A673 (cell line): ENCODE results near the gene EPO. TPM values are rescaled to one million over a fixed set of nuclear protein-coding genes. Genes with fewer than 3 reads are reported as not detected.
A peak's percentile ranks its signal among the peaks of the same experiment; 100 is the strongest.

ENCODE experiments used
- BruUV-seq: library from RNA; stranded (reverse); fragments of 400-500 nt; replicated peaks from 2 replicates; lab custom pipeline; 2021; lab: Mats Ljungman, UMichigan
- CTCF ChIA-PET: fragments of 300-600 bp; sonication (Branson Sonifier 250); formaldehyde crosslinking; loops from one replicate; lab custom pipeline; 2022; ENCODE audit warnings: antibody characterized with exemption; lab: Charles Lee
- POLR2A ChIA-PET: fragments of 300-600 bp; sonication (Branson Sonifier 250); formaldehyde crosslinking; loops from one replicate; lab custom pipeline; 2022; ENCODE audit warnings: antibody characterized with exemption; ENCODE audit not compliant: low non-redundant PET; lab: Charles Lee
- DNase-seq: peaks from one replicate; pipeline ENCODE4 v3.0.0-alpha.2; 2015; ENCODE audit warnings: low spot score
- H3K27ac ChIP-seq: fragments of 200-600 bp; sonication (generic); 2 replicates; pipeline ENCODE4 v1.5.1; 2016; ENCODE audit warnings: mixed run types, low read depth, mild to moderate bottlenecking, mixed read lengths, antibody characterized with exemption, low read length; ENCODE audit not compliant: poor library complexity, severe bottlenecking
- H3K27me3 ChIP-seq: fragments of 200-600 bp; sonication (generic); replicated peaks from 2 replicates; pipeline ENCODE4 v1.6.1; 2017; ENCODE audit warnings: mixed run types, low read depth, mild to moderate bottlenecking, mixed read lengths, antibody characterized with exemption, low read length; ENCODE audit not compliant: insufficient read depth, poor library complexity
- H3K36me3 ChIP-seq: fragments of 200-600 bp; sonication (generic); 2 replicates; pipeline ENCODE4 v1.6.1; 2016; ENCODE audit warnings: mixed run types, mild to moderate bottlenecking, mixed read lengths, antibody characterized with exemption, low read length; ENCODE audit not compliant: insufficient read depth, poor library complexity, severe bottlenecking
- H3K4me1 ChIP-seq: fragments of 200-600 bp; sonication (generic); 2 replicates; pipeline ENCODE4 v1.6.1; 2017; ENCODE audit warnings: mixed run types, mild to moderate bottlenecking, mixed read lengths, antibody characterized with exemption, low read length; ENCODE audit not compliant: insufficient read depth, poor library complexity, severe bottlenecking
- H3K4me3 ChIP-seq: fragments of 200-600 bp; sonication (generic); 2 replicates; pipeline ENCODE4 v1.5.1; 2016; ENCODE audit warnings: low read depth, mixed run types, mild to moderate bottlenecking, mixed read lengths, low read length; ENCODE audit not compliant: poor library complexity, severe bottlenecking
- H3K9me3 ChIP-seq: fragments of 200-600 bp; sonication (generic); 2 replicates; pipeline ENCODE4 v1.6.1; 2016; ENCODE audit warnings: mixed run types, low read depth, mild to moderate bottlenecking, mixed read lengths, antibody characterized with exemption, low read length; ENCODE audit not compliant: poor library complexity, severe bottlenecking
- CTCF ChIP-seq: fragments of 300-800, 200-600 bp; sonication (generic); conservative IDR thresholded peaks from 2 replicates; pipeline ENCODE4 v1.5.1; 2017; ENCODE audit warnings: low read depth, mild to moderate bottlenecking, antibody characterized with exemption, low read length, moderate library complexity, mixed read lengths
- EZH2 ChIP-seq: fragments of 200-600 bp; sonication (generic); IDR thresholded peaks from 2 replicates; pipeline ENCODE4 v1.6.1; 2017; ENCODE audit warnings: borderline replicate concordance, low read depth, mild to moderate bottlenecking, mixed read lengths, antibody characterized with exemption, low read length; ENCODE audit not compliant: poor library complexity, severe bottlenecking
- intact Hi-C: fragments of 100-400 bp; cut with micrococcal nuclease; formaldehyde crosslinking; loops from one replicate; pipeline ENCODE4 v1.10.0; 2022; ENCODE audit not compliant: unreplicated experiment
- total RNA-seq: library from RNA; stranded (reverse); gene quantifications from 2 replicates; pipeline ENCODE4 v1.2.3, GENCODE V29; 2021

Gene EPO
- total RNA-seq, 1 experiment from 2014 or later: 0.21 TPM

GRCh38 chr7:100675581-100676350 is 44.5 kb upstream of the EPO start:
- Histone ChIP-seq H3K9me3 (no peaks in the 10 kb centered on the region), H3K27ac (peak overlapping the region; percentile 48), H3K4me1 (peaks cover 8% of the 10 kb centered on the region), H3K27me3 (no peaks in the 10 kb centered on the region), H3K4me3 (peak overlapping the region; percentile 98), H3K36me3 (peaks cover 39% of the 10 kb centered on the region)
- BruUV-seq: no TSS peak
- peak; percentile 83 for DNase-seq
- intact Hi-C loops: loop anchor here (10.0 kb wide), 1 partner anchor 91 kb away; the partner anchor contains the start of genes FBXO24 and LRCH4
- ChIA-PET CTCF (interaction anchor here (0.7 kb wide), 1 partner anchor 49 kb away, joined by 6 read pairs; no protein-coding TSS in a partner anchor), POLR2A (no interaction called here)
- TF ChIP-seq EZH2: no peak
- no peak for TF ChIP-seq CTCF

- TF ChIP-seq EZH2 (no peak), CTCF (no peak)
- Histone ChIP-seq H3K4me1 (peaks cover 13% of the 10 kb centered on the region), H3K27me3 (no peaks in the 10 kb centered on the region), H3K36me3 (peaks cover 49% of the 10 kb centered on the region), H3K9me3 (no peaks in the 10 kb centered on the region), H3K27ac (peak overlapping the region; percentile 48), H3K4me3 (peak overlapping the region; percentile 98)
- no TSS peak for BruUV-seq
- ChIA-PET POLR2A (interaction anchor here (0.6 kb wide), 1 partner anchor 15 kb away, joined by 3 read pairs; no protein-coding TSS in a partner anchor), CTCF (interaction anchor here (0.7 kb wide), 1 partner anchor 48 kb away, joined by 6 read pairs; no protein-coding TSS in a partner anchor)
- intact Hi-C loops: loop anchor here (10.0 kb wide), 1 partner anchor 92 kb away; the partner anchor contains the start of genes FBXO24 and LRCH4
- DNase-seq: no peak
Measured at GRCh38 chr7:100676501-100677306, 43.6 kb upstream of the EPO start.
